ENCODE data around the gene SIGLEC11. TPM values are rescaled to one million over a fixed set of nuclear protein-coding genes. Genes with fewer than 3 reads are reported as not detected.

Gene SIGLEC11
- total and polyA plus RNA-seq, 2 experiments from 2014 or later, result not detected

GRCh38 chr19:49918089-49918488 lies 42.9 kb downstream of the SIGLEC11 start (continued):
- TF ChIP-seq ETS1 (IDR thresholded peaks at IDR 0.05), result no peak

GRCh38 chr19:49916839-49917733 lies 43.9 kb downstream of the SIGLEC11 start:
- Histone ChIP-seq H3K27ac (ENCODE audit: low read depth) (no peak overlapping the region), H2AFZ (no peak overlapping the region), H3K4me1 (ENCODE audit: insufficient read depth) (peaks cover 2% of the 10 kb centered on the region; the same call in 1 of the 2 replicates), H3K4me2 (no peak overlapping the region), H3K9me2 (ENCODE audit: insufficient read depth) (no peaks in the 10 kb centered on the region), H4K20me1 (replicated peaks; ENCODE audit: insufficient read depth) (peaks cover 74% of the 10 kb centered on the region), H3F3A (replicated peaks; ENCODE audit: low read depth) (0 out of 2 replicates have a peak, but pooled peaks cover 15% of the 10 kb centered on the region), H3K36me3 (ENCODE audit: insufficient read depth) (peaks cover 7% of the 10 kb centered on the region; the same call in 1 of the 2 replicates), H3K4me3 (no peak overlapping the region), H3K27me3 (ENCODE audit: insufficient read depth) (no peaks in the 10 kb centered on the region), H3K79me2 (replicated peaks; ENCODE audit: insufficient read depth) (peaks cover 84% of the 10 kb centered on the region)
- TF ChIP-seq CTCF (conservative IDR thresholded peaks at IDR 0.05; ENCODE audit: low read depth in 2 of 2) (peak; percentile 56 to 59), ZNF462 (CRISPR knock-in tag; IDR thresholded peaks at IDR 0.05) (no peak)
- ATAC-seq (peak; percentile 45), DNase-seq (ENCODE audit: low spot score) (peak; percentile 66)
- H3K27ac Mint-ChIP-seq, result peak overlapping the region; percentile 52; the same call in 1 of the 2 replicates
- H3K9me3 Mint-ChIP-seq, result peaks cover 5% of the 10 kb centered on the region
- H3K27me3 Mint-ChIP-seq (ENCODE audit: insufficient read depth, low read depth, poor library complexity), result peaks cover 29% of the 10 kb centered on the region
- H3K4me1 Mint-ChIP-seq, result peaks cover 26% of the 10 kb centered on the region
- H3K4me3 Mint-ChIP-seq, result no peak overlapping the region
- H3K36me3 Mint-ChIP-seq (ENCODE audit: low read depth), result peaks cover 82% of the 10 kb centered on the region
